Stimulated activated CD4-positive, alpha-beta T cell treated with anti-CD3 and anti-CD28 coated beads, Interleukin-1b, Interleukin-23, amount 100 ng/mL, for 1 hour (primary cell): ENCODE results near the gene SLC9A1.

Experiments used
- DNase-seq, 2 donors: peaks; one replicate each; pipeline ENCODE4 v3.0.0-alpha.2; 2020; ENCODE audit warnings: low read depth in 2 of 2

Gene SLC9A1

DNA sequence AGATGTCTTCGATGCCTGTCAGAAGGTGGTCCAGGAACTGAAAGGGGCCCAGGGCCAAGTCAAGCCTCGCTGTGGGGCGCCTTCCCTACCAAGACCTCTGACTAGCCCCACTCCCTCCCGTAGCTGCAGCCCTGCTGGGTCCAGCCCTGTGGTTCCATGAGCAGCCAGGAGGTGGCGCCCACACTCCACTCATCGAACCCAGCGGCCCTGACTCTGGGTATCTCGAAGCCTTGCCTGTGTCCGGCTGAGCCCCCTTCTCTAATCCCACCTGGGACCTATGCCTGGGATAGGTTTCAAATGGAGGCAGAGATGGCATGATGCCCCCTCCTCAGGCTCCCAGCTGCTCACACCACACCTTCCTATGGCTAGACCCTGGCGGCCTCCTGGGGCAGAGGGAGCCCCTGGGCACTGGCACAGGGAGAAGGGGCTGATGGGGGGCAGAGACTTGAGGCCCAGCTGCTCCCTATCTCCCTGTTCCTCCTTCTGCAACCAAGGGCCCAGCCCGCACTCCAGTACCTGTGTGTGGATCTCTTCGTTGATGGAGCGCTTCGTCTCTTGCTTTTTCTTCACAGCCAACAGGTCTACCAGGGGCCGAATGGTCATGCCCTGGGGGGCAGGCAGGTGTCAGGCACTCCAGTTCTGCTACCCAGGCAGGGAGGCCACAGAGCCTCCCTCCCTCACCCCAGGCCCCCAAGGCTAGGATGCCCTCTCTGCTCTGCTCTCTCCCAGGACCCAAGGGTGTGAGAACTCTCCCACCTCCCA is 52.0 kb downstream of the SLC9A1 start:
- DNase-seq = peak; percentile 60 to 75

DNA sequence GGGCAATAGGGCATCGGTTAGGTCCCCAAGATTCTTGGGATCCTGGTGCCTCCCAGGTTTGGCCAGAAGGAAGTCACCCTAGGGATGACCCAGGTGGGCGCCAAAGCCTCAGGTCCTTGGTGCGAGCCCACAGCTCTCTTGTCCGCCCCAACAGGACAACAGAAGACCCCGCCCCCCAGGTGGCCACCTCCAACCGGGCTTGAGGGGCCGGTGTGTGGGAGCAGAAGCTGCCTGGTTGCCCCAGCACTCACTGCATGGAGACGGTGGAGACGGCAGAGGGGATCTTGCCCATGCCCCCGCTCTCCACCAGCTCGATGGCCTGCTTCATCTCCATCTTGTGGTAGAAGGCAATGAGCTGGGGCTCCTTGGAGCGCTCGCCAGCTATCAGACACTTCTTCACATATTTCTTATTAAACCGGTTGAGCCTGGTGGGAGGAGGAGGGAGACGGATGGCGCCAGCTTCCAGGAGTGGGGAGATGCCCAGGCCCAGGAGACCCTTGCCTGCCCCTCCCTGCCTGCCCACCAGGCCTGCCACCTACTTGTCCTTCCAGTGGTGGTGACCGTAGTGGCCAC is 52.7 kb downstream of the SLC9A1 start:
- no peak for DNase-seq

DNA sequence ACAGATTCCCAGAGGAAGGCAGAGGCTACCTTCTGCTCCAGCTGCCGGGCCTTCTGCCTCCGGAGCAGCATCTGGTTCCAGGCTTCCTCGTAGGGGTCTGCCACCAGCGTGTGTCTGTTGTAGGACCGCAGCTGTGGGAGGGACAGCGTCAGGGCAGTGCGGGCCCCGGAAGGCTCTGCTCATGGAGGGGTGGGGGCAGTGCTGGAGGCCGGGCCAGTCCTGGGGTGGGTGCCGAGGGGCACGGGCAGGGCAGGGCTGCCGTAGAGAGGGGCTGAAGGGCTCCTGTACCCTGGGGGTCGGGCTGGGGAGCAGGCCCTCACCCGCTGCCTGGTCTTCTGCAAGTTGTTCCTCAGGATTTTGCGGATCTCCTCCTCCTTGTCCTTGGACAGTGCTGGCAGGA is 53.2 kb downstream of the SLC9A1 start:
- DNase-seq = no peak

DNA sequence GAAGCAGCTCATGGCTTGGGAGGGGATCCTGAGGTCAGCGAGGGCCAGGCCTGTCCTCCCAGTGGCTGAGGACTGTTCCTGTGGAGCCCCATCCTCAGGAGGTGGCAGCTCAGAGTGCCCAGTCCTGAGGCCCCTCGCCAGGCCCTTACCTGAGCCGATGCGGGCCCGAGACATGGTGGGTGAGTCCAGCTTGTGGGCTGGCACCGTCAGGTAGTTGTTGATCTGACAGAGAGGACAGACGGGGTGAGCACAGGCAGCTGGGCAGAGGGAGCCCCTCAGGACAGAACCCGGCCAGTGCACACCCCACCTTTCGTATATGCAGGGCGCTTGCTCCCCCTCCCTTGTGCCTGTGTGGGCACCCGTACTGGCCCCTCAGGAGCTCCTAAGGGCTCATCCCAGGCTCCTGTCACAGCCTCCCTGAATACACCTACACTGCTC is 53.9 kb downstream of the SLC9A1 start:
- no peak for DNase-seq

DNA sequence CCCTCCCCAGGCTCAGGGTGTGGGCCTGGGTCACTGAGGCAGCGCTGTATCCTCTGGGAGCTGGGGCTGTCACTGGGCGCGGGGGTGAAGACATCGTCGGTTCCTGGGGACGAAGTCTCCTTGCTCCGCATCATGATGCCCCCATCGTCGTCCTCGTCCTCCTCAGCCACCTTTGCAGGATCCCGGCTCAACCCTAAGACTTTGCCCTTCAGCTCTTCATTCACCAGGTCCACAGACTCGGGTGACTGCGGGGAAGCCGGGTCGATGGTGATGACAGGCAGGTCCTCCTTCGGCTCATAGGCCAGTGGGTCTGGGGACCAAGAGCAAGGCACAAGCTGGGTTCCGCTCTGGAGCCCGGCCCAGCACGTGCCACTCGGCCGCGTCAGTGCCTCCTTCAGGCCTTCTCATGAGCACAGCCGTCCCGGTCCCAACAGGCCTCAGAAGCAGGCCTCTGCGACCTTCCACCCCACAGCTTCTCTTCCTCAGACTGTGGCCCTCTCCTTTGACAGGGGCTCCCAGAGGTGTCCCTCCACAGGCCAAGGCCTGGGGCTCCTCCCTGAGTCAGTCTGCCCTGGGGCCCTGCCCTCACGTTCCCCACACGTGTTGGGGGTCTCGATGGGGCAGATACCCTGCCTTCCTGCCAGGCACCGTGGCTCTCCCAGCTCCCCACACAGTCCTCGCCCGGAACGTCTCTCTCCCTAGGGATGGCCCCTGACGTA is 54.4 kb downstream of the SLC9A1 start:
- DNase-seq = no peak

DNA sequence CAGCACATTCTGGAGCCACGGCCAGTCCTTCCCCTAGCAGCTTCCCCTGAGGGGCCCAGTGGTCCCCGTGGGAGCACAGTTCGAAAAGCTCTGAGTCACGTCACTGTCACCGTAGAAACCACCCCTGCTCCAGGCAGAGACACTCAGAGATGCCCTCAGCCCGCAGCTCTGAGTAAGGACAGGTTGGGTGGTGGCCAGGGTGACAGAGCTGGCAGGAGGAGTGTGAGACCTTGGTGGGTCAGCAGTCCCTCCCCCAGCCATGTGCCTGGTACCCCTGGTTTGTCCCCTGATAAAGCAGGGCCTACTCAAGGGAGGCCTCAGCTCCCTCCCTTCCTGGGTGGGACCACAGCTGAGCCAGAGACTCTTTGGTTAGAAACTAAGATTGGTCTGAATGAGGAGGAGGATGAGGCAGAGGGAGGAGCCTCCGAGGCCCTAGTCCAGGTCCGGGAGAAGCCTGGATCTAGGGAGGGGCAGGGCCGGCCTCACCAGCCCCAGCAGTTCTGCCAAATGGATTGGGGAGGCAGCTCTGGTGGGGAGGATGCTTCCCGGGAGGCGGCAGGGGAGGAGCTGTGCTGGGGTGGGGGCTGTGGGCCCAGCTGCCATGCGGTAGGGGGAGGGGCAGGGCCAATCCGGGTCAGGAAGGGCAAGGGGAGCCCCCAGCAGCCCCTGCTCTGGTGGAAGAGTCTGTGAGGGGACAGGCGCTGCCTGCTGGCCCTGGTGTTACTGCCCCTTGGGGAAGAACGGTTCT is 55.2 kb downstream of the SLC9A1 start:
- DNase-seq = no peak

DNA sequence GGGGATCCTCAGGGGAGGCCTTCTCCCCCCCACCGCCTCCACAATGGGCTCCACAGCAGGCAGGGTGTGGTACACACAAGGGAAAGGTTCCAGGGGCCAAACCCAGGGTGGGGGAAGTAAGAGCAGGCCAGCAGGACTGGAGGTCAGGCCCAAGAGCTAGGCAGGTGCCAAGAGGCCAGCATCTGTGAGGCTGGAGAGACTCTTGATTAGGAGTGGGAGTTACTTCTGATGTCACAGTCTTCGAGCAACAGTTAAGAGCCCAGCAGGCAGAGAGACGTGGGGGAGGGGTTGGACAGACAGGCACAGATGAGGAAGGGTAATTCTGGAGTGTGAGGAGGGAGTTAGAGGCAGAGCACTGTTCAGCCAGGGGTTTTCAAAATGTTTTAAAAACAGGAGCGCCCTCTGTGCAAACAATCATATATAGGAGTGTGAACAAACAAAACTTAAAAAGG is 55.8 kb downstream of the SLC9A1 start:
- DNase-seq = no peak

DNA sequence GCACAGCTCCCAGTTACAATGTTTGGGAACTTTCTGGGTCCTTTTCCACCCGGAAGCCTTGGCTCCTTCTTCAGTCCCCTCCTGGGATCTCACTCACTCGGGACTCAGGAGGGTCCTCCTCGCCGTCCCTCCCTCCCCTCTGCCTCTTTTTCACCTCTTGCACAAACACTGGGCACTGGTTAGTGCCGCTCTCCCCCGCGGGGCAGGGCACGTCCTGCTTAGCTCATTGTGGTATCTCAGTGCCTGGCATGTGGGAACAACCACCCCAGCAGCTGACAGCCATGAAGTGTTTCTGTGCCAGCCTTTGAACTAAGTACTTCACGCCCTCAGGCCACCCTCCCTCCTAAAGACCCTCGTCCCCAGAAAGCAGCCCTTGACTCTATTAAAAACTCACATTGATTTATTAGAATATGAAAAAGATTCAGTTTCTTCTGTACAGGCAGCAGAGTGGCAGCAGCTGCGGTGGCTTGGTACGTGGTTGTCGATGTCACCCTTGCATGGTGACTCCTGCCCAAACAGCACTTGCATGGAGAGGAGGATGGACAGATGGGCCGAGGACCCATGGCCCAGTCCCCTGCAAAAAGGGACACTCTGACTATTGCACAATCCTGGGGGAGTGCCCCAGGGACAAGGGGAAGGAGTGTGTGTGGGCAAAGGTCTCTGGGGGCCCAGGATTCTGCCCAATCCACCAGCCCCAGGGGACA is 56.3 kb downstream of the SLC9A1 start:
- no peak for DNase-seq

DNA sequence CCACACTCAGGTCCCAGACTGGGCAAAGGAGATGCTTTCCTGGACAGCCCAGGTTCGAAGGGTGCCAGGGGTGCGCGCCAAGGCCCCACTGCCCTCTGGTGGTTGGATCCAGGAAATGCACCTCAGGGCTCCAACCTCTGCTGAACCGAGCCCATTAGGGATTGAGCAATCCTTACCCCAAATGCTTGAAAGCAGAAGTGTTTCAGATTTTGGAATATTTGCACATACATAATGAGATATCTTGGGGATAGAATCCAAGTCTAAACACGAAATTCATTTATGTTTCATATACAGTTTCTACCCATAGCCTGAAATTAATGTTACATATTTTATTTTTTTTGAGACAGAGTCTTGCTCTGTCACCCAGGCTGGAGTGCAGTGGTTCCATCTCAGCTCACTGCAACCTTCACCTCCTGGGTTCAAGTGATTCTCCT is 57.4 kb downstream of the SLC9A1 start:
- DNase-seq = peak; percentile 30 to 51

DNA sequence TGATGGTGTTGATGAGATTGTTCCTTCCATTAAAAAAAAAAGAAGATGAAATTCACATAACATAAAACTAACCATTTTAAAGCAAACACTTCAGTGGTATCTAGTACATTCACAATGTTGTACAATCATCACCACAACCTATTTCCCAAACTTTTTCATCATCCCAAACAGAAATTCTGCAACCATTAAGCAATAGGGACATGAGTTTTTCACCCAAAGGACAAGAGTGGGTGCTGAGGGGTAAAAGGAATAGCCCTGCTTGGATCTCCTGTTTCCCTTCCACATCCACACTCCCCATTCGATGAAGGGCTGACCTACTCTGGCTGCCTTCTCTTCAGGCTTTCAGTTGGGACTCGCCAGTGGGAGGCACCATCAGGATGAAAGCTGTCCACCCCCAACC is 59.3 kb downstream of the SLC9A1 start:
- no peak for DNase-seq

DNA sequence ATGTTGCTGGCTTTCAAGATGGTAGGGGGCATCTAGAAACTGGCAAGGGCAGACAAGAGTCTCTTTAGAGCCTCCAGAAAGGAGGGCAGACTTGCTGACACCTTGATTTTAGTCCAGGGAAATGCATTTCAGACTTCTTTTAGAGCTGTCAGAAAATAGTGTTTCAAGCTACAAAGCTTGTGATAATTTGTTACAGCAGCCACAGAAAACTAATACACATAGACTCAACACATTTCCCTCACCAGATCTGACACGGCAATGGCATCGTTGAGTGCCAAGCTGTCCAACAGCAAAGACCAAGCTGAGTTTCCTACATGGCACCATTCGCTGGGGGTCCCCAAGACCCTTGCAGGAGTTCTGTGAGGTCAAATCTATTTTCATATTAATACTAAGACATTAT is 62.0 kb downstream of the SLC9A1 start:
- no peak for DNase-seq

DNA sequence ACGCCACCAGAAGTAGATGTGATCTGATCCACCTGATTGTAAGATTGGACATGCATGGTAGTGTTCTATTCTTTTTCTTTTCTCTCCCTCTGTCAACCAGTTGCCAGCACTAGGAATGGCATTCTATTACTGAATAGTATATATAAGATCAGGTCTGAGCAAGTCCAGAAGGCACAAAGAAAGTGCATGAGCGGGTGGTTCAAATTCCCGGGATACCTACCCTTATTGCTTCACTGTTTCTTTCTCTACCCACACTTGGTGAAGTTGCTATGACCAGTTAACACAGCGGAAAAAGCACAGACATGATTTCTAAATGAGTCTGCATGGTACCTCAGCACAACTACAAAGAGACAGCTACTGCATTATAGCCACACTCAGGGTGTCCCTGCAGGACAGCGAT is 64.0 kb downstream of the SLC9A1 start:
- no peak for DNase-seq

DNA sequence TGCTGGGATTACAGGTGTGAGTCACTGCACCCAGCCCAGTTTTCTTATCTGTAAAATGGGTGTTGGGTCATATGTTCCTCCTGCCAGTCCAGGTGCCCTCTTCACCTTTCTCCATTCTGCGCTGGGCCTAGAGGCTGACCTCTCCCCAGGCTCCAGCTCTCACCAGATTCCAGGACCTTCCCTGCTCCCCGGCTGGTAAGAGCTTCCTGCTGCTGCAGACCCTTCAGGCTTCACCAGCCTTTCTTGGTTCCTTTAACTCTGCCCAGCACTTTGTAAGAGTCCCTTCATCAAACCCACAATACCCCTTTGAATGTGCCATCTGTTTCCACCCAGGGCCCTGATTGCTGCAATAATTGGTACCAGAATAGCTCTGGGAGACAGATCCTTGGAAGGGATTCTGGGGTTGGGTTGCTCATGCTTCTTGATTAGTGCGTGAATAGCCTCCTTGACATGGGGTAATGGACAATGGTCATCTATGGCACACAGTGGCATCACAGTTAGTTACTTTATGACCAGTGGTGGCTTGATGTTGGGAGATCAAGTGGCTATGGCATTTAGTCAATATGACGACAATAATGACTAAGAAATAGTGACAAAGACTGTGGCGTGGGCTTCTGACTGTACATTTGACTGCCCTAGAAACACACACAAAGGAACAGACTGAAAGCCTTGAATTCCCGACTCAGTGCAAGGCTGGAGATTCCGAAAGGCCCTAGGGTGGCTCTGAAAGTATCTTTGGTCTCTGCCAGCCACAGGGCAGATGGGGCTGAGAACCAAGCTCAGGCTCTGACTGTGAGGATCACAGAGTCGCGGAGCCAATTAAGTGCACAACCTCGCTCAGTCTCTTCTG is 67.3 kb downstream of the SLC9A1 start:
- no peak for DNase-seq

DNA sequence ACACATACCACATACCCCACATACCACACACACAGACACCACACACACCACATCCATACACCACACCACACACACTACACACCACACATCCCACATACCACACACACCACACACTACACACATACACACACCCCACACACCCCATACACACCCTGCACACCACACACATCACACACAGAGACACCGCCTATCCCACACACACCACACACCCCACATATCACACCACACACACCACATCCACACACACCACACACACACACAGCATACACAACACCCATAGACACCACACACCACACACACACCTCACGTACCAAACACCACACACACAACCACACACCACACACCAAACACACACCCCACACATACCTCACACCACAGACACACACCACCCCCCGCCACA is 68.3 kb downstream of the SLC9A1 start:
- DNase-seq = no peak

DNA sequence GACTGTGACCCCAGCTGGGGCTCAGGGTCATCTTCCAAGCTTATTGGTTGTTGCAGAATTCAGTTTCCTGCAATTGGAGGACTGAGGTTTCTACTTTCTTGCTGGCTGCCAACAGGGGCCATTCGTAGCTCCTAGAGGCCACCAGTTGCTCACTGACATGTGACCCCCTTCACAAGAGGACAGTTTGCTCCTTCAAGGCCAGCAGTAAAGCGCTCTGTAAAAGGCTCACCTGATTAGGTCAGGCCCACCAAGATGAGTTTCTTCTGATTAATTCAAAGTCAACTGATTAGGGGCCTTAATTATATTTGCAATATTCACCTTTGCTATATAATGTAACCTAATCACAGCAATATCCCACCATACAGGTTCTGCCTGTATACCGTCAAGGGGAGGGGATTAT is 68.9 kb downstream of the SLC9A1 start:
- DNase-seq = no peak

DNA sequence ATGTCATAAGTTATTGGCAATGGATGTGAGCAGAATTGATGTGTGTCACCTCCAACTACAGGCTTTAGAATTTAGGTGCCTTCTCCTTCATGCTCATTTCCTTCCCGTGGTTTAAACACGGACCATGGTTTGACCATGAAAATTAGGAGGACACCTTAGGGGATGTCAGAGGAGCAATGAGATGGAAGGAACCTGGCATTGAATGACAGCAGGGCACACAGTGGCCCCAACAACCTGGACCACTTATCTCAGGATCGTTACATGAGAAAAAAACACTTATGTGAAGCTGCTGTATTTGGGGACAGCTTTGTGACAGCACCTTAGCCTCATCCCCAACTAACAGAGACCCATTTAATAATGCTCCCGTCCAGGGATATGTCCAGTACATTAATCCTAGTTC is 70.8 kb downstream of the SLC9A1 start:
- no peak for DNase-seq

DNA sequence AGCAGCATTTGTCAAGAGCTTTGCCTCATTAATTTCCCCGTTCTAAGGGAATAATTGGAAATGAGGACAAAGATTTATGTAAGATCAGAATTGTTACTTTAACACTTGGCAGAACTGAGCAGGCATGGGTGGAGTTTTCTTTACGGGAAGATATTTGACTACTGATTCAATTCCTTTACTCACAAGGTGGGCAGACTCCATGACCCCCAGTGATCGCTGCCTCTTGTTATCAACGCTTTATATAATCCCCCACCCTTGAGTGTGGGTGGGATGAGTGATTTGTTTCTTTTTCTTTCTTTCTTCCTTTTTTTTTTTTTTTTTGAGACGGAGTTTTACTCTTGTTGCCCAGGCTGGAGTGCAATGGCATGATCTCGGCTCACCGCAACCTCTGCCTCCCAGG is 77.0 kb downstream of the SLC9A1 start:
- DNase-seq = no peak

DNA sequence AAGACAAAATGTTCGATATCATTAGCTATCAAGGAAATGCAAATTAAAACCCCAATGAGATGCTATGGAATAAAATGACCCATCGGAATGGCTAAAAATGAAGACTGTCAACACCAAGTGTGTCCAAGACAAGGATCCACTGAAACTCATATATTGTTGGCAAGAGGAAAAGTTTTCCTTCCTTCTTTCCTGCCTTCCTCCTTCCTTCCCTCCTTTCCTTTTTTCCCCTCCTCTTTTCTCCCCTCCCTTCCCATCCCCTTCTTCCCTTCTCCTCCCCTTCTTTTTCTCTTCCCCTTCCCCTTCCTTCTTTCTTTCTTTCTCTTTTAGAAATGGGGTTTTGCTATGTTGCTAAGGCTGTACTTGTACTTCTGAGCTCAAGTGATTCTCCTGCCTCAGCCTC is 78.1 kb downstream of the SLC9A1 start:
- DNase-seq = no peak

DNA sequence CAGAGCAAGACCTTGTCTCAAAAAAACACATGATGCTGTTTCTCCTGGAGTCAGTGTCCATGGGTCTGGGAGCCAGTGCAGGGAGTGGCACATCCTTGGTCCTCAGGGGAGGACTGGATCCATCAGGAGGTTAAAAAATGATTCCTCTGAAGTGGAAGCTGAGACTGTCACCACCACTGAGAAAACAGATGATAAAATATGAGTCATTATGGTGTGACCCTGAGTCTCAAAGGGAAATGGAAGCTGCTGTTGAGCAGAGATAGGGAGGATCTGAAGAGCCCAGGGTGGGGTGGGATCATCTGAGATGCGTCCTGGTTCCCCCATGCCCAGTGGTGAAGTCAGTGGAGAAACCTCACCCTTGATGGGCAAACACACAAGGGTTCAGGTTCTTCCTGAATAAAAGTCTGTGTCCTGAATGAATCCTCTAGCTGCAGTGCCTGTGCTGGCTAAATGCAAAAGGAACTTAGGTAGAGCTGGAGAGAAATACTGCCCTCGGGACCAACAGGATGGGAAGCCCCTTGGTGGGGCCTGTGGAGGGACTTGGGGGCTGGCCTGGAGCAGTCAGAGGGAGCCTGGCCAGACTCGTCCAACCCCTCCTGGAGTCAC is 80.6 kb downstream of the SLC9A1 start:
- no peak for DNase-seq

DNA sequence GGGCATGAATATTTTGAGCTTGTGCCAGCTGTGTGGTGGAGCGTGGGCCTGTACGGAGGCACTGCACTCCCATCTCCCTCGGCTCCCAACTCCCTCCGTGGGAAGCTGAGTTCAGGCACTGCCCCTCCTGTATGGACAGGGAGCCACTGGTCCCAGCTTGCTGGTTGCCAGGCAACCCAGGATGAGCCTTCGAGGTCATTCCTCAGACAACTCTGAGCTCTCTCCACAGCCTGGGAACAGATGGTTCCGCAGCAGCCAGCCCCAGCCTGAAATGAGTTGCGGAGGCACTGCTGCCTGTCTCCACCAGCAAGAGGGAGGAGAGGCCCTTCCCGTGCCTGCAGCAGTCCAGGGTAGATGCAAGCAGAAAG is 83.9 kb downstream of the SLC9A1 start:
- no peak for DNase-seq
